GM19240 (cell line): ENCODE measurements around the gene BSN.
"Not testable (repeated sequence)": the region's sequence is repeated elsewhere in the genome, so short reads cannot be mapped to it uniquely, and the experiment has no call there.

Source experiments
- DNase-seq: peaks from one replicate; pipeline ENCODE4 v3.0.0; 2011; ENCODE audit warnings: low spot score; ENCODE audit not compliant: insufficient read length

BSN gene

DNA sequence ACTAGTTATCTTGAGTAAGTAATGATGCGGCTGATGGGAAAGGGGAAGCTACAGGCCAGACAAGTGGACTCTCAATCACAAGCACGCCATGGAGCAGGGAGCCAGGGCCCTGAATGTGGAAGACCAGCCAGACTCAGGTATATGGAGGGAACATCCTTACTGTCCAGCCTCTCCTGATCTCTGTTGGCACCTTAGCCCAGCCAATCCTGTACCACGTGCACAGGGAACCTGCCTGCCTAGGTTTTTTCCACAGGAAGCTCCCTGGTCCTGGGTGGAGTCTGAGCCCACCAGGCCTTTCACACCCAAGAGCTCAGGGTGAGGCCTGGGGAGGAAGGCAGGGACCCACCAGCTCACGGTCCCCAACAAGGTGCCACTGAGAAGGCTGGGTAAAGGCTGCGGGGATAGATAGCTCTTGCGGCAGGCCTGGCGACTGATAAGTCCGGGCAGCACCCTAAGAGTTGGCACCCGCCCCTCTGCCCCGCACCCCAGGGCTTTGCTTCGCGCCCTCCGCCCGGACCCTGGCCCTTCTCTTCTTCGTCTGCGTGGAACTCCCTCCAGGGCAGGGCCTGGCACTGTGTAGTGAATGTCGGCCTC lies 118.9 kb downstream of the BSN start:
- DNase-seq = no peak

DNA sequence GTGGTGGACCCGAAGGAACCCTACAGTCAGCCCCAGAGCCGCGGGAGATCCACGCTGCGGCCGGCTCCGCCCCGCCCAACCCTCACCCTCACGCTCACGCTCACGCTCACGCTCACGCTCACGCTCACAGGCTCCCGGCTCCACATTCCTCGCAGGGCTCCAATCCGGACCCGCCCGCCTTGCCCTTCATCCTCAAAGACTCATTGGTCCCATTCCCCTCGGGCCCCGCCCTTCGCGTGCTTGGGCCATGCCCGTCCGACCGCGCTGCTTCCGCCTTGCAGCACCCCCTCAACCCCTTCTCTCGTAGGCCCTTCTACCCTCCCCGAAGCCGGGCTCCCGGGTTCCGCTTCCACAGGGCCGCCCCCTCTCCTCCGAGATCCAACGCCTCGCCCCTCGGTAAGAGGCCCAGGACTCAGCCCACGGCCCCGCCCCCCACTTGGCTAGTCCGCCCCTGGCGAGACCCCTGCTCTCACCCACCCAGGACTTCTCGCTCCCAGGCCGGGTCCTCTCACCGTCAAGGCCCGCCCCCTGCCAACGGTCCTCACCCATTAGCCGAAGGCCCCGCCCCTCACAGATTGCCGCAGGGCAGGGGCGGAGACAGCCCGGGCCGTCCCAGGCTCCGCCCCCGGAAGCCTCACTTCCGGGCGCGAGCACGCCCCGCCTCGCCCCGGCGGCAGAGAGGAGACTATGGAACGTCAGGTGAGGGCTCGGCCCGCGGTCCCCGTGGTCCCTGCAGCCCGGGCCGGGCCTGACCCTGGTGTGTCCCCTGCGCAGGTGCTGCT lies 119.6 kb downstream of the BSN start, which contains the start of gene APEH:
Gene APEH (plus strand): TSS at position 637 of the 782 bp plus-strand sequence. CDS start 51 bp downstream, at position 688.
- DNase-seq = peak; percentile 95

DNA sequence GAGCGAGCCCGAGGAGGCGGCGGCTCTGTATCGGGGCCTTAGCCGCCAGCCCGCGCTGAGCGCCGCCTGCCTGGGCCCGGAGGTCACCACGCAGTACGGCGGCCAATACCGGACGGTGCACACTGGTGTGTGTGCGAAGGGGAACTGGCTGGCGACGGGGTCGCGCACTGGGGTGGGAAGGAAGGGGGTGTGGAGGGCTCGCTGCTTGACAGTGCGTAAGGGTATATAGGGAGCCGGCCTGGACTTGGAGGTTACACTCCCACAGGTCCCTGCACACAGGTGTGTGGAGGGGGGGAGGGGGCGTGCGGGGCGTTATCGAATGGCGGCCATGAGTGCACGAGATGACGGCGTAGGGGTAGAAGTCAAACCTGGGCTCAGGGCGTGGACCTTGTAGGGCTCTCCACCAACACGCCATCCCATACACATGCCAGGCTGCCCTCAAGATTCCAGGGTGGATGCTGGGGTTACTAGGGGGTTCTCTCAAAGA lies 120.3 kb downstream of the BSN start:
- no peak for DNase-seq

DNA sequence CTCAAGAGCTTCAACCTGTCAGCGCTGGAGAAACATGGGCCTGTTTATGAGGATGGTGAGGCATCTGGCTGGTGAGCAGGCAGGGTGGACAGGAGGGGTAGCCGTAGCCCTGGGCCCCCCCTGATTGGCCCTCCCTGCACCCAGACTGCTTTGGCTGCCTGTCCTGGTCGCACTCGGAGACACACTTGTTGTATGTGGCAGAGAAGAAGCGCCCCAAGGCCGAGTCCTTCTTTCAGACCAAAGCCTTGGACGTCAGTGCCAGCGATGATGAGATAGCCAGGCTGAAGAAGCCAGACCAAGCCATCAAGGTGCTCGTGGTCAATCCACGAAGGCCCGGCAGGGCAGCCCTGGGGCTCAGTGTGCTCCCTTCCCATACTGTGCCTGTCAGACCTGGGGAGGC lies 121.6 kb downstream of the BSN start:
- no peak for DNase-seq

DNA sequence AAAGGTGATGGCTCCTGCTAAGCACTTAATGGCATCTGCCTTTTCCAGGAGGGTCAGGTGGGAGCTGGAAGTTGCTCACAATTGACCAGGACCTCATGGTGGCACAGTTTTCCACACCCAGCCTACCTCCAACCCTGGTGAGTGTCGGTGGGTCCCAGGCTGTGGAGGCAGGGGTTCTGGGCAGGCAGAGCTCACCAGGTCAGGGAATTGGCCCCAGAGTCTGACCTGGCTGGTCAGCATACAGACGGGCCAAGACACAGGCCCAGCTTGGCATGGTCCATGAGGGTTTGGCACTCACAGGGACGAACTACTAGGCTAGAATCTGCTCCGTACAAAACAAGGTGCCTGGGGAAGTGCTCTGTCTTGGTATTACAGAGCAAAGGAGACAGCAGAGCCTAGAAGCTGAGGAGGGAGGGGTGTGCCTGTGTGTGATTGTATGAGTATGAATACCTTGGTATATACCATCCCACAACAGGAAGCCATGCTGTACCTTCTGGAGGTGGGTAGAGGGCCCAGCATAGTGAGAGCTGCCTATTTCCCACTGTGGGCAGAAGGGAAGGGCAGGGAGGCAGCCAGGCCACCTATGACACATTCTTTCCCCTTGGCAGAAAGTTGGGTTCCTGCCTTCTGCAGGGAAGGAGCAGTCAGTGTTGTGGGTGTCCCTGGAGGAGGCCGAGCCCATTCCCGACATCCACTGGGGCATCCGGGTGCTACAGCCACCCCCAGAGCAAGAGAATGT lies 126.4 kb downstream of the BSN start:
- no peak for DNase-seq

DNA sequence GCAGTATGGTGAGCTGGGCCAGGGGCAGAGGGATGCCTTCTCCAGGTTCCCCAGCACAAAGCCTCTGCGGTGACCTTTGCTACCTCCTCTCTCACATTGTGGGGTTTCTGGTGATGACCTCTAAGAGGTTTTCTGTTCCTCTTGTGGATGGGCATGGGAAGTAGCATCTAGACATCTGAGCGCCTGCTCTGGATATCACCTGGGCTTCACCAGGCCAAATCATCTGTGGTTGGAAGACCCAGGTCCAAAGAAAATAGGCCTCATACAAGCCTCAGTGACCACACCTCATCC lies 126.9 kb downstream of the BSN start:
- DNase-seq = no peak

DNA sequence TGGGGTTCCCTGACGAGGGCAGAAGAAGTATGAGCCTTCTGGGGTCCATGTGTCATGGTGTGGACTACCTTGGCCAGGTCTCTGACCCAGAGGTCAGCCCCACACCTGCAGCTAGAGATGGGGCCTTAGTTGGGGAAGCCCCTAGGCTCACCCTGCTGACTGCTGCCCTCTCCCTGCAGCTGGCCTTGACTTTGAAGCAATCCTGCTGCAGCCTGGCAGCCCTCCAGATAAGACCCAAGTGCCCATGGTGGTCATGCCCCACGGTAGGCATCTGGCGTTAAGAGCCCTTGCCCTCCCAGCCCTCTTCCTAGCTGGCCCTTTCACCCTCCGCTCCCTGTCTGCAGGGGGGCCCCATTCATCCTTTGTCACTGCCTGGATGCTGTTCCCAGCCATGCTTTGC lies 127.3 kb downstream of the BSN start:
- DNase-seq = no peak

DNA sequence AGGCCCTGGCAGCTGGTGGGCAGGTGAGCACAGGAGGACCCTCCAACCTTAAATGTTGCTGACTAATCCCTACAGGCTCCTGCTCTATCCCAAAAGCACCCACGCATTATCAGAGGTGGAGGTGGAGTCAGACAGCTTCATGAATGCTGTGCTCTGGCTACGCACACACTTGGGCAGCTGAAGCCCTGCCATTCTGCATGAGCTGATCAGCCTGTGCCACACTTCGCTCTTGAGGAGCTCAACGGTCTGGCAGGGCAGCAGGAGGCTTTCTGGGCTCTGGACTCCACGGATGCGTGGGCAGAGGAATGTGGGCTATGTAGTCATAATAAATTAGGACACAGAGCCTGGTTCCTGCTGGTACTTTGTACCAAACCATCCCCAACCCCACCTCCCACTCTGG lies 128.9 kb downstream of the BSN start:
- DNase-seq = no peak

DNA sequence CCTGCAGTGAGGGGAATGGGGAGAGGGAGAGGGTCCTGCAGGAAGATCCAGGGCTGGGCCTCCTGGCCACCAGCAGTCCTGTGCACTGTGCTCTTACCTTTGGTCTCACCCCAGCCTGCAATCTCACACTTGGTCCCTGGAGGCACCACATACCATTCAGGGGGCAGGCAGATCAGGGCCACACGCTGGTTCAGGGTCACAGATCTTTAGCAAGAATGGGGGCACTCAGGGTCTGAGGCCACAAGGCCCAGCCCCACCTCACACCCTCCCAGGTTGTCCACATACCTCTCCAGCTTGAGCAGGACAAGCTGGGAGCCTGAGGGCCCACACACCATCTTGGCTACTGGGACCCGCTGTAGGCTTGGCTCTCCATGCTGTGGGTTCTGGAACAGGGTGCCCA lies 130.2 kb downstream of the BSN start:
- DNase-seq = not testable (repeated sequence)

DNA sequence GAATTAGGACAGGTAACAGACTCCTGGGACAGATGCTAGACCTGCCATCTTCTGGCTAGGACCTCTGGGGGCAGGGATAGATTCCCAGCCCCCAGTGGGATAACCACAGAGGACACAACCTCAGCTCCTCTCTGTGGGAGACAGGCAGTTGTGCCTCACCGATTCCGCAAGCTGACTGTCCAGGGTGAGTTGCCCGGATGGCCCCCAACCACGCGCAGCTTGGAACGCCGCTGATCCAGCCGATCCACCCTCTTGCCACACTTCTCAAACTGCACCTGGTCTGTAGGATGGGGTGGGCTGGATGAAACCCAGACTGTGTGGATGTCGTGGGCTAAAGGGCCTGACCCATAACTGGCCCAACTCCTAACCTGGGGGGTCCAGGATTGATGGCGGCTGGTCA lies 130.8 kb downstream of the BSN start:
- DNase-seq = not testable (repeated sequence)

DNA sequence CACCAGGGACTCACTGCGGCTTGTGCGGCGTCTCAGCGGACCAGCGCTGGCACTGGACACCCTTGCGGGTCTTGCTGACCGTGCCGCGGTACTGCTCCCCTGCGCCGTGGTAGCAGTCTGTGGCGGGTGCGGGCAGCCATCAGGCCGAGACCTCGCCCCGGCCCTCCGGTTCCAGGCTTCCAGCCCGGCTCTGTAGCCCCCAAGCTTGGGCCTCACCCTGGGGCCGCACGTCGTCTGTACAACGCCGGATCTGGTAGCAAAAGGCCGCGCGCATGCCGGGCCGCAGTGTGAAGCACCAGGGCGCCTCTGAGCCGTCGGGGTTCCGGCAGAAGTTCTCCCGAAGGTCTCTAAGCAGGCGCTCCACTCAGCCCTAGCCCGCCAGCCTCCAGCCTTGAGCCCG lies 131.6 kb downstream of the BSN start:
- DNase-seq = not testable (repeated sequence)

DNA sequence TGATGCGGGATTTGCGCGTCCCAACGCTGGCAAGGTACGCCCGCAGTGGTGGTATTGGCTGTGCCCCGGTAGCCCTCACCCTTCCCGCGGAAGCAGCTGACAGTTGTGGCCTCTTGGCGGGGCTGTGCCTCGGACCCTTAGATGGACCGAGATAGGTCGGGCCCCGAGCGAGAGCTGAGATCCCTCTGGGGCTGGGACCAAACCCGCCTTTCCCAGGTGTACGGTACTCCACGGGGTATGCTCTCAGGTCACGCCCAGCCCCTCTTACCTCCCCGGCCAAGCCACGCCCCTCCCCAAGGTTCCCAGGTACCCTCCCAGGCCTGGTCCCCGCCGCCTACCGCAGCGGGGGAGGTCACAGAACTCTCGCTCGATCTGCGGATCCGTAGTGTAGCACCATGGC lies 132.1 kb downstream of the BSN start:
- DNase-seq = not testable (repeated sequence)

DNA sequence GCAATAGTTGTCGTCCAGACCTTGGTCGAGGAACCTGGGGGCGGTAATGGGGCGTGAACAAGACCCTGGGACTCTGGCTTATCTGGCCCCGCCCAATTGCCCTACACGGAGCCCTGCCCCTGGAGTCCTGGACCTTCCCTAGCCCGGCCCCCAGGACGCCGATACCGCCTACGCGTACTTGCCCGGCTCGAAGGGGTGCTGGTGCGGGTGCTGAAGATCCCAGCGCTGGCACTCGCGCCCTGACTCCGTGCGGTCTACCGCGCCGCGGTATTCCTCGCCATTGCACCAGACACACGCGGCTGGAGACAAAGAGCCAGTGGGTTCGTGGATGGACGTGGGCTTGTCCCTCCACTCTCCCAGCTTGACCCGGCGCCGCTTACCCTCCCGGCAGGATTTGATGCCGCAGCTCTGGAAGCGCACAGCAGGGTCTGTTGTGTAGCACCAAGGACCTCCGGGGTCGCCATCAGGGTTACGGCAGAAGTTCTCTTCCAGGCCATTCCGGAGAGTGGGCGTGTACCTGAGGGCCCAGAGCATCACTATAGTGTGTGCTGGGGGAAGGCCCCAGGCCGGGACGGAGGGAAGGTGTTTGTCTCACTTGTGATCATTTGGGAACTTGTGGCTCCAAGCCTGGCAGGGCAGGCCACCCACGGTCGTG lies 132.6 kb downstream of the BSN start:
- DNase-seq = not testable (repeated sequence)

DNA sequence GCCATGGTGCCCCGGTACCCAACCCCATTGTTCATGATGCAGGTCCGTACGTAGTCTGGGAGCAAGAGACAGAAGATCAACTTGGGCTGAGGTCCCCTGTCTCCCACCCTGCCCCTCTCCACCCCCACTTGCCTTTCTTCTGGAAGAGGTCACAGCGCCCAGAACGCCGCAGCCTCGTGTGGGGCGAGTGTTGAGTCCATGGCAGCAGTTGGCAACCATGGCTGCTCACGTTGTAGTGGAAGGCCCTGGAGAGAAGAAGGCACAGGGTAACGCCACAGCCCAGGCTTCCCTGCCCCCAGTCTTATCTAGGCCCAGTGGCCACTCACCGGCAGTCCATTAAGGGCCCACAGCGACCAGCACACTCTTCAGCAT lies 133.1 kb downstream of the BSN start:
- DNase-seq = not testable (repeated sequence)

DNA sequence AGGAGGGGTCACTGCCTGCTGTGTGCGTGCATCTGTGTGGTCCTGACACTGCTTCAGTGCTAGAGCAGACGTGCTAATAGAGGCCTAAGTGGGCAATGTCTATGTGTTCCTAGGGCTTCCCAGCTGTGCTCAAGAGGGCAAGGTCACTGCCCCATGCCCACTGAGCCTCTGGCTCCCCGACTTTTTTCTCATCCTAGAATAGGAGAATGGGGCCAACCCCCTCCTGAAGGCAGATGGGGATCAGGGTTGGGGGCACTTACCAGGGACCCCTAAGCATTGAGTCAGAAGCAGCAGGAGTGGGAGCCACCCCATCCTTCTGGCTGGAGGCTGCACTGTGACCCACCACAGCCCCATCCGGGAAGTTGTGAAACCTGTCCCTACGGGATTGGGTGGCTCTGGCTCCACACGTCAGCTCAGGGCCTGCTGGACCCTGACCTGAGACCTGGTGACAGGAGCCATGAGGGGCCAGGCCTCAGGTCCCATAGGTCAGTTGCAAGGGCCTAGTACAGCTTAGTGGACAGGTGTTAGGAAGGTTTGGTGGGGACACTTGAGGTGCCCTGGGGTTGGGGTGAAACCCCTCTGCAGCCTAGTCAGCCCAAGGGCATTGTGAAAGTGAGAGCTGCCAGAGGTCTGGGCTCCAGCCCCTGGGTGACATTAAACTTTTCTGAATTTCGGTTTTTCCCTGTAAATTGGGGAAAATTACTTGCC lies 134.2 kb downstream of the BSN start:
- DNase-seq = not testable (repeated sequence)

DNA sequence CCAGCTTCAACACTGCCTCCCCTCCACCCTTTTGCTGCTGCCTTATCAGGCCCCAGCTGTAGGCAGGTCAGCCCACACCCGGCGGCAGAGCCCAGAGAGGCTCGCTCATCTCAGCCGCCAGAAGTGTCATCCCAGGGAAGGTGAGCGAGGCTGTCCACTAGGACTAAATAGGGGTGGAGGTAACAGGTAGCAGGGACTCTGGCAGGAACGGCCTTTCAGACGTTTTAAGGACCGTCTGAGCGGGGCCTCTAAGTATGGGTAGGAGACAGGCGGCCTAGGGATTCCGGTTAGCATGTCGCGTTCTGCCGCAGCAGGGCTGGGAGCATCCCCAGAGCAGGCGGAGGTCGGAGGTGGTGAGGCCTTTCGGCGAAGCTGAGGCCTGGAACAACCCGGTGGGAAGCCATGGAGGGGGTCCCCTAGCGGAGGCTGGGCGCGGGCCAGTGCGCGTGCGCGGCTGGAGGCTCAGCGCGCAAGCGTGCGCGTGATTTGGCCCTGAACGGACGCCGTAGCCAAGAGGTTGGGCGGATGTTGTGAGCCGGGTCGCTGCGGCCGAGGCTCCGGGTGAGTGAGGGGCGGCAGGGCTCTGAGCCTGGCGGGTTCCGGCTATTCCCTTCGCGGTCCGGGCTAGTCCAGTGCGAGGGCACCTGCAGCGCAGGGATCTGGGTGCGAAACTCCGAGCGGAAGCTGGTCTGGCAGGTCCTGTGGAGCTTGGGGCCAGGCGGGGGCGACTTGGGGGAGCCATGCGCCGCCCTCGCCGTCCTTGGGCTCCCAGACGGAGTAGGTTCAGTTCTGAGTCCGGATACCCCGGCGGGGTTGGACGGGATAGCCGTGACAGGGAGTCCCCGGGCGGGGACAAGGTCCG lies 135.0 kb downstream of the BSN start, which contains the start of the genes MST1 and RNF123:
Gene MST1 (minus strand): TSS at position 429 of the 862 bp plus-strand sequence. CDS start 783 bp downstream, outside the sequence.
Gene RNF123 (plus strand): TSS at position 512 of the 862 bp plus-strand sequence. CDS start 1,609 bp downstream, outside the sequence.
- DNase-seq = peak; percentile 94

DNA sequence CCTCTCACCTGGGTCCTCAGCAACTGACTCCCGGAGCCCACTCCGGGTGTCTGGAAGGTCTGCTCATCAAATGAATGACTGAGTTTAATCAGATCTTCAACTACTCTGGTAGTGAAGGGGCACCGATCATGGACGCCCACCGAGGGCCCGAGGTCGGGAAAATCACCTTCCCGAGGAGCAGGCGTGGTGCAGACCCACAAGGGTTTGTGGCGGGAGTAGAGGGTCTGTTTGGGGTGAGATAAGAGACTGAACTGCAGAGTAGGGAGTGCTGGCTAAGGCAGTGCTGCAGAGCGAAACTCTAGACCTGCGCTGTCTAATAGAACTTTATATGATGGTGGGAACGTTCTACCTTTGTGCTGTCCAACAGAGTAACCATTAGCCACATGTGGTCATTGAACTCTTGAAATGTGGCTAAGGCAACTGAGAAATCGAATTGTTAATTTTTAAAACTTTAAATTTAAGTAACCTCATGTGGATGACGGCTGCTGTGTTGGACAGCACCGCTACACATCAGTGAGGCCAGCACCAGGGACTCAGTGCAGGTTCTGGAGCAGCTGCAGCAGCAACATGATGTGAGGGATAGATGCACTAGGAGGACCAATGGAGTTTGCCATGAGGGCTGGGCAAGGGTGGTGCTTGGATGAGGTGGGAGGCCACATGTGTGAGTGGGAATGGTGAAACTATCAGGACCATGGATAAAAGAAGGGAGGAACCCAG lies 135.8 kb downstream of the BSN start:
- not testable (repeated sequence) for DNase-seq

DNA sequence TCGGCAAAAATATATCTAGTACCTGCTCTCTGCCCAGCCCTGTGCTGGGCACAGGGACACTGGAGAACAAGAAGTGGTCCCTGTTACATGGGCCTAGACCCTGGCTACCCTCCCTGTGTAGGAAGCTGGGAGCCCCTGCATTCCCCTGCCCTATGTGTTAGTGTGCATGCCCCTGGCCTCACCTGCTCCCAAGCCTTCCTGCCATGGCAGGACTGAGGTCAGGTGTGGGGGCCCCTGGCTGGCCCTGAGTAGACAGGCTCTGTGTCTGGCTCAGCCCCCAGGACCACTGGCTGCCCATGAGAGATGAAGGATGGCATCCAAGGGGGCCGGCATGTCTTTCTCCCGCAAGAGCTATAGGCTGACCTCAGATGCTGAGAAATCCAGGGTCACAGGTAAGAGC lies 136.6 kb downstream of the BSN start:
- DNase-seq = not testable (repeated sequence)

DNA sequence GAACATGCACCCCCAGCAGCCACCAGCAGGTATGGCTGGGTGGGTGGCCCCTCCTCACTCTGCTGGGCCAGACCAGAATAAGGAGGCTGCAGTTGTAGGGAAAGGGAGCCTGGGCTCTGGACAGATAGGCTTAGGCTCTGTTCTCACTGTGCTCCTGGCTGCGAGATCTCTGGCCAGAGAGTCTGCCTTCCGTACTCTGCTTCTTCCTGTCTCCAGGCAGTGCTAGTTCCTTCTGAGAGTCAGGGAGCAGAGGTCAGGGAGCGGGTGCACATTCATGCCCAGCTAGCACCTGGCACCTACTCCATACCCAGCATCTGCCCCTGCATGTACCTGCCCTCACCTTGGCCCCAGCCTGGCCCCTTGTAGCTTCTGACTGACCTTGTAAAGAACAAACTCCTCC lies 137.2 kb downstream of the BSN start:
- not testable (repeated sequence) for DNase-seq
